Common myeloid progenitor, CD34-positive (primary cell): ENCODE measurements around the gene FAXC.

Experiments used
- CTCF ChIA-PET: fragments of 350-600 bp; sonication (Branson Sonifier 250); formaldehyde crosslinking; loops from one replicate; lab custom pipeline; 2021; ENCODE audit warnings: antibody characterized with exemption; lab: Charles Lee
- POLR2A ChIA-PET: fragments of 350-600 bp; sonication (Branson Sonifier 250); formaldehyde crosslinking; loops from one replicate; lab custom pipeline; 2021; ENCODE audit warnings: antibody characterized with exemption; lab: Charles Lee
- DNase-seq, 3 donors: peaks; one replicate each; pipeline versions ENCODE4 v3.0.0 to v3.0.0-alpha.2; 2013
- H3K27ac ChIP-seq, 2 experiments: 1 replicate in 1 of 2; 2 replicates in 1 of 2; pipeline ENCODE4 v1.7.0; 2013; ENCODE audit warnings: inconsistent platforms in 2 of 2, low read length in 2 of 2, mild to moderate bottlenecking in 2 of 2, low read depth in 1 of 2, moderate library complexity in 1 of 2; ENCODE audit not compliant: severe bottlenecking in 2 of 2, insufficient read depth in 1 of 2, poor library complexity in 1 of 2
- H3K27me3 ChIP-seq, 5 experiments: replicated peaks in 2 of 5; 1 replicate in 3 of 5; 2 replicates in 2 of 5; pipeline versions ENCODE4 v1.6.1 to v1.7.0; 2013; ENCODE audit warnings: low read length in 4 of 5, mild to moderate bottlenecking in 2 of 5, moderate library complexity in 2 of 5, inconsistent platforms in 1 of 5; ENCODE audit not compliant: insufficient read depth in 5 of 5, control insufficient read depth in 4 of 5
- H3K36me3 ChIP-seq, 4 experiments: 1 replicate in 2 of 4; 2 replicates in 2 of 4; pipeline versions ENCODE4 v1.6.1 to v1.7.0; 2013; ENCODE audit warnings: low read length in 3 of 4, control low read depth in 1 of 4, mild to moderate bottlenecking in 1 of 4; ENCODE audit not compliant: control insufficient read depth in 4 of 4, insufficient read depth in 4 of 4
- H3K4me1 ChIP-seq, 4 experiments: 1 replicate in 3 of 4; 2 replicates in 1 of 4; pipeline versions ENCODE4 v1.6.1 to v1.7.1; 2013; ENCODE audit warnings: low read length in 3 of 4, mild to moderate bottlenecking in 3 of 4, control low read depth in 1 of 4, inconsistent platforms in 1 of 4, moderate library complexity in 1 of 4; ENCODE audit not compliant: control insufficient read depth in 4 of 4, insufficient read depth in 4 of 4; ENCODE audit errors: control extremely low read depth in 1 of 4
- H3K4me3 ChIP-seq, 7 experiments: 1 replicate in 4 of 7; 2 replicates in 3 of 7; pipeline versions ENCODE4 v1.5.1 to v1.7.0; 2013; ENCODE audit warnings: mild to moderate bottlenecking in 7 of 7, low read length in 6 of 7, moderate library complexity in 6 of 7, inconsistent platforms in 2 of 7, low read depth in 2 of 7, control low read depth in 1 of 7; ENCODE audit not compliant: insufficient read depth in 4 of 7, control insufficient read depth in 1 of 7; ENCODE audit errors: extremely low read depth in 1 of 7
- H3K9me3 ChIP-seq, 5 experiments: 1 replicate in 4 of 5; 2 replicates in 1 of 5; pipeline versions ENCODE4 v1.6.1 to v1.7.1; 2013; ENCODE audit warnings: low read length in 4 of 5, mild to moderate bottlenecking in 2 of 5, inconsistent platforms in 1 of 5, low read depth in 1 of 5, moderate library complexity in 1 of 5; ENCODE audit not compliant: control insufficient read depth in 4 of 5, insufficient read depth in 2 of 5; ENCODE audit errors: control extremely low read depth in 1 of 5
- WGBS: methylation state at CpG from one replicate; pipeline ENCODE4 v1.1.5; 2013; ENCODE audit not compliant: insufficient coverage; 5-methylcytosine and 5-hydroxymethylcytosine counted together

The FAXC gene

GRCh38 chr6:99225172-99225571 is 124.3 kb downstream of the FAXC start:
- DNase-seq = no peak
- CTCF ChIA-PET = no interaction called here
- Histone ChIP-seq H3K9me3 (peaks cover 0 to 1% (median 0%) of the 10 kb centered on the region in 5 experiments), H3K27me3 (no peaks in the 10 kb centered on the region), H3K36me3 (no peaks in the 10 kb centered on the region), H3K27ac (no peak overlapping the region), H3K4me1 (no peaks in the 10 kb centered on the region), H3K4me3 (no peak overlapping the region)
- WGBS = 83% methylated on average over 2 of the region's 3 CpGs
- POLR2A ChIA-PET = no interaction called here
